MM.1S (cell line): ENCODE data around the gene IL1F10.

Experiments
- EZH2phosphoT487 ChIP-seq: fragments of 300-600 bp; sonication (generic); IDR thresholded peaks from 2 replicates; pipeline ENCODE4 v1.6.1; 2018; ENCODE audit warnings: antibody characterized with exemption, low read length
- TF ChIP-seq, protein P1 (sequence below): fragments of 300-600 bp; sonication (generic); IDR thresholded peaks from 2 replicates; pipeline ENCODE4 v1.5.1; 2016; ENCODE audit warnings: antibody characterized with exemption, low read length, mixed read lengths

DNA sequence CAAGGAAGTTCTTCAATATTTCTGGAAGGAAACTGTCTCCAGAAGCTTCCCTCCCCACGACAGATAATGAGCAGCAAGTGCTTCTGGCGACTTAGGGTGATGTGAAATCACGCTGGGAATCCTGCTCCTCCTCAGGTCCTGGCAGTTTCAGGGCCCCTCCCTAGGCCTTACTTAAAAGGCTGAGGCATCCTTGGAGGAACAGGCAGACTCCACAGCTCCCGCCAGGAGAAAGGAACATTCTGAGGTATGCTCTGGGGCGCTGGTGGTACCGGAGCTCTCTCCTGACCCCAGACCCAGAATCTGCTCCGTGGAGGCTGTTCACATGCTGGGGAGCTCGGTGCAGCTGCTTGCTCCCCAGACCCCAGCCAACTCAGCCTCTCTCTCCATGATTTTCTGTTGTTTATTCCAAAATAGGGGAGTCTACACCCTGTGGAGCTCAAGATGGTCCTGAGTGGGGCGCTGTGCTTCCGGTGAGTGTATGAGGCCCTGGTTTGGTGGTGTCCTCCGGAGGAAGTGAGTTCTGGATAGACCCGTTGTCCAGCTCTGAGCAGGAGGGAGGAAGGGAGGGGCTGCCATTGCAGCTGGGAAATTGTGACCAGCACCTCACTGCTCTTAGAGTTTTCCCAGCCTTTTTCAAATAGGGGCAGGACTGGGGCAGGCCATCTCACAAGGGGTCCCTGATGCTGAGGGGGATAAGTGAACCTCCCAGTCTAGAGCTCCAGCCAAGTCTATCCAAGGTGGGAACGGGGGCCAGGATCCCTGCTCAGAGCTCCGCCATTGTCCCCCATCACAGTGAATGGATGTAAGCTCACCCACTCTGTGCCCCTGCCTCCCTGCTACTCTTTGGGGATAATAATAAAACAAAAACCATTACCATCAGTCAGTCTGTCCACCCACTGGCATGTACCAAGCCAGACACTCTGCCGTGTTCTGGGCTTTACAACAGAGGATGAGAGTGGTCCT is 8.5 kb upstream of the IL1F10 start, which contains the start of gene IL36RN:
- TF ChIP-seq EZH2phosphoT487: no peak
- TF ChIP-seq, protein P1, sequence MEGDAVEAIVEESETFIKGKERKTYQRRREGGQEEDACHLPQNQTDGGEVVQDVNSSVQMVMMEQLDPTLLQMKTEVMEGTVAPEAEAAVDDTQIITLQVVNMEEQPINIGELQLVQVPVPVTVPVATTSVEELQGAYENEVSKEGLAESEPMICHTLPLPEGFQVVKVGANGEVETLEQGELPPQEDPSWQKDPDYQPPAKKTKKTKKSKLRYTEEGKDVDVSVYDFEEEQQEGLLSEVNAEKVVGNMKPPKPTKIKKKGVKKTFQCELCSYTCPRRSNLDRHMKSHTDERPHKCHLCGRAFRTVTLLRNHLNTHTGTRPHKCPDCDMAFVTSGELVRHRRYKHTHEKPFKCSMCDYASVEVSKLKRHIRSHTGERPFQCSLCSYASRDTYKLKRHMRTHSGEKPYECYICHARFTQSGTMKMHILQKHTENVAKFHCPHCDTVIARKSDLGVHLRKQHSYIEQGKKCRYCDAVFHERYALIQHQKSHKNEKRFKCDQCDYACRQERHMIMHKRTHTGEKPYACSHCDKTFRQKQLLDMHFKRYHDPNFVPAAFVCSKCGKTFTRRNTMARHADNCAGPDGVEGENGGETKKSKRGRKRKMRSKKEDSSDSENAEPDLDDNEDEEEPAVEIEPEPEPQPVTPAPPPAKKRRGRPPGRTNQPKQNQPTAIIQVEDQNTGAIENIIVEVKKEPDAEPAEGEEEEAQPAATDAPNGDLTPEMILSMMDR: no peak
